Posterior vena cava (tissue), 2 donors: ENCODE measurements around the gene PODXL2. TPM values are rescaled to one million over a fixed set of nuclear protein-coding genes. Genes with fewer than 3 reads are reported as not detected.
A peak's percentile ranks its signal among the peaks of the same experiment; 100 is the strongest.
"Not testable (repeated sequence)": the region's sequence is repeated elsewhere in the genome, so short reads cannot be mapped to it uniquely, and the experiment has no call there.

Source experiments
- DNase-seq: peaks from one replicate; pipeline ENCODE4 v3.0.0-alpha.2; 2020; ENCODE audit warnings: low spot score
- intact Hi-C, 2 donors: fragments of 100-400 bp; cut with DNase I; formaldehyde crosslinking; loops; one replicate each; pipeline versions ENCODE4 v1.14.1 to v1.14.2; 2022 to 2023
- total RNA-seq, 2 donors: library from RNA; stranded (reverse); fragmentation: NEBNext Ultra II Directional; extraction: Animal tissue kit (Norgen Biotek cat#: 25700); gene quantifications; one replicate each; pipeline ENCODE4 v1.2.1, GENCODE V29; 2021
- donor health status: DM: yes; HTN: yes; CAD: no.
- donor health status: DM: yes; HTN: yes; CAD: no.

Gene PODXL2
- total RNA-seq, 2 donors from 2014 or later: 2.0 to 2.5 TPM

- intact Hi-C loops: no loop called here
- DNase-seq: peak; percentile 73
These were observed 51.2 kb downstream of the PODXL2 start for GRCh38 chr3:127680146-127680661.

- peak; percentile 64 for DNase-seq
These were observed 51.8 kb downstream of the PODXL2 start for GRCh38 chr3:127680798-127681221.

GRCh38 chr3:127682175-127682554 lies 53.2 kb downstream of the PODXL2 start:
- not testable (repeated sequence) for DNase-seq

More at GRCh38 chr3:127680798-127681221, 51.8 kb downstream of the PODXL2 start:
- intact Hi-C loops: no loop called here

GRCh38 chr3:127682561-127682960 lies 53.6 kb downstream of the PODXL2 start:
- DNase-seq: peak; percentile 58
- intact Hi-C loops: no loop called here

More at GRCh38 chr3:127682175-127682554, 53.2 kb downstream of the PODXL2 start:
- intact Hi-C loops: not testable (repeated sequence)

- peak; percentile 73 for DNase-seq
- intact Hi-C loops: no loop called here
These were observed 56.1 kb downstream of the PODXL2 start for GRCh38 chr3:127684871-127685707.

- DNase-seq: no peak
- intact Hi-C loops: no loop called here
These were observed 56.9 kb downstream of the PODXL2 start for GRCh38 chr3:127685708-127686511.

- no peak for DNase-seq
- intact Hi-C loops: no loop called here
These were observed 57.5 kb downstream of the PODXL2 start for GRCh38 chr3:127686512-127686894.

GRCh38 chr3:127687228-127687737 lies 58.3 kb downstream of the PODXL2 start:
- intact Hi-C loops: no loop called here
- DNase-seq: no peak

- peak; percentile 26 for DNase-seq
- intact Hi-C loops: no loop called here
These were observed 59.0 kb downstream of the PODXL2 start for GRCh38 chr3:127688022-127688415.

GRCh38 chr3:127688416-127689265 lies 59.7 kb downstream of the PODXL2 start:
- intact Hi-C loops: no loop called here
- peak; percentile 51 for DNase-seq

GRCh38 chr3:127689266-127689860 lies 60.4 kb downstream of the PODXL2 start:
- DNase-seq: peak; percentile 69
- intact Hi-C loops: no loop called here

- intact Hi-C loops: loop anchor here in 1 of 2 donors (5.0 kb wide), 1 partner anchor 132 kb away; the partner anchor contains the start of gene MGLL
- peak; percentile 76 for DNase-seq
These were observed 61.1 kb downstream of the PODXL2 start for GRCh38 chr3:127690106-127690505.

- DNase-seq: peak; percentile 82
- intact Hi-C loops: loop anchor here in 1 of 2 donors (5.0 kb wide), 1 partner anchor 131 kb away; the partner anchor contains the start of gene MGLL
These were observed 62.0 kb downstream of the PODXL2 start for GRCh38 chr3:127690823-127691452.

- intact Hi-C loops: loop anchor here in 1 of 2 donors (5.0 kb wide), 1 partner anchor 131 kb away; the partner anchor contains the start of gene MGLL
- DNase-seq: peak; percentile 68
These were observed 62.5 kb downstream of the PODXL2 start for GRCh38 chr3:127691489-127691888.

GRCh38 chr3:127691974-127692373 lies 63.0 kb downstream of the PODXL2 start:
- DNase-seq: no peak
- intact Hi-C loops: loop anchor here in 1 of 2 donors (5.0 kb wide), 1 partner anchor 130 kb away; the partner anchor contains the start of gene MGLL

GRCh38 chr3:127692501-127693335 lies 63.7 kb downstream of the PODXL2 start:
- DNase-seq: peak; percentile 50
- intact Hi-C loops: loop anchor here in 1 of 2 donors (5.0 kb wide), 1 partner anchor 130 kb away; the partner anchor contains the start of gene MGLL
